ENCODE measurements around the gene CIAPIN1.

CIAPIN1 gene

GRCh38 chr16:57382535-57383275, 64.5 kb downstream of the CIAPIN1 start:
- DNase-seq (ENCODE audit: insufficient read length, low spot score), result no peak
- no peak for FAIRE-seq
- TF ChIP-seq POLR2A (IDR thresholded peaks at IDR 0.05; ENCODE audit: low read depth, low read length), result no peak

GRCh38 chr16:57381791-57382534, 65.2 kb downstream of the CIAPIN1 start:
- no peak for TF ChIP-seq POLR2A (IDR thresholded peaks at IDR 0.05; ENCODE audit: low read depth, low read length)
- FAIRE-seq (no peak), DNase-seq (ENCODE audit: insufficient read length, low spot score) (no peak)

- FAIRE-seq, result no peak
- TF ChIP-seq POLR2A (IDR thresholded peaks at IDR 0.05; ENCODE audit: low read depth, low read length), result no peak
- DNase-seq (ENCODE audit: insufficient read length, low spot score), result no peak
Measured at GRCh38 chr16:57380671-57381462, 66.3 kb downstream of the CIAPIN1 start.

- no peak for TF ChIP-seq POLR2A (IDR thresholded peaks at IDR 0.05; ENCODE audit: low read depth, low read length)
- no peak for FAIRE-seq
- no peak for DNase-seq (ENCODE audit: insufficient read length, low spot score)
Measured at GRCh38 chr16:57379579-57379978, 67.6 kb downstream of the CIAPIN1 start.

Data from H54 (cell line).